ENCODE data around the gene GSK3B. TPM values are rescaled to one million over a fixed set of nuclear protein-coding genes. Genes with fewer than 3 reads are reported as not detected.

Gene GSK3B
- polyA plus RNA-seq, 1 donor (not counting 4 experiments of a cell fraction or from before 2014, with no cell fraction given), result 73.3 TPM

DNA sequence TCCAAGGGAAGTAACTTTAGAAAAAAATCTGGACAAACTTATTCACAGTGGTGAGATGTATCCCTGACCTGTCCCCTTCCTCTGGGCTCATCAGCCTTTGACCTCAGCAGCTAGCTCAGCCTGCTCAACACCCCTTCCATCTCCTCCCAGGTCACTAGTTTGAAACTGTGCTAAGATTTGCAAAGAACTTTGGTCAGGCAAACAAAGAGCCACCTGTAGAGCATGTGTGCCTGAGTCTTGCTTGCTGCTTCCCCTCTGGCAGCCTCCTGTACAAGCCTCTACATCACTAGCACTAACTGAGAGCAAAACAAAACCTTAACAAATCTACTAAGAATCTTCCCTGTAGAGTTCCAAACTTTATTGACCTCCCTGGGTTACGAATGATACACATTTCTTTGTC lies 268.4 kb downstream of the GSK3B start:
- Histone ChIP-seq H3K9me1 (ENCODE audit: control insufficient read depth, extremely low read depth, insufficient read depth, low read length) (no peaks in the 10 kb centered on the region), H3K9ac (ENCODE audit: control insufficient read depth, extremely low read depth, insufficient read depth, low read length) (no peak overlapping the region), H3K27me3 (ENCODE audit: control insufficient read depth, extremely low read depth, insufficient read depth, low read length) (no peaks in the 10 kb centered on the region), H3K4me3 (ENCODE audit: control insufficient read depth in 2 of 3, extremely low read depth in 1 of 3, insufficient read depth in 2 of 3, low read depth in 1 of 3, low read length in 3 of 3) (no peak overlapping the region), H3K27ac (ENCODE audit: control insufficient read depth, insufficient read depth, low read length) (no peak overlapping the region), H4K20me1 (ENCODE audit: control insufficient read depth, extremely low read depth, insufficient read depth, low read length) (peaks cover 4% of the 10 kb centered on the region), H3K9me3 (ENCODE audit: control insufficient read depth, low read depth, low read length) (no peaks in the 10 kb centered on the region), H3K4me2 (ENCODE audit: control insufficient read depth, extremely low read depth, insufficient read depth, low read depth, low read length) (no peak overlapping the region), H3K79me2 (ENCODE audit: control insufficient read depth, insufficient read depth, low read length) (peaks cover 13% of the 10 kb centered on the region), H3K36me3 (ENCODE audit: control insufficient read depth in 2 of 2, extremely low read depth in 1 of 2, insufficient read depth in 2 of 2, low read length in 2 of 2) (peaks cover 8 to 15% of the 10 kb centered on the region in 2 experiments), H3K4me1 (ENCODE audit: control insufficient read depth, extremely low read depth, insufficient read depth, low read length) (no peaks in the 10 kb centered on the region), H2AFZ (ENCODE audit: control insufficient read depth, low read length) (no peak overlapping the region)
- FAIRE-seq (peak; percentile 48), DNase-seq (ENCODE audit: low read depth, low spot score) (no peak)
- TF ChIP-seq, protein P1, sequence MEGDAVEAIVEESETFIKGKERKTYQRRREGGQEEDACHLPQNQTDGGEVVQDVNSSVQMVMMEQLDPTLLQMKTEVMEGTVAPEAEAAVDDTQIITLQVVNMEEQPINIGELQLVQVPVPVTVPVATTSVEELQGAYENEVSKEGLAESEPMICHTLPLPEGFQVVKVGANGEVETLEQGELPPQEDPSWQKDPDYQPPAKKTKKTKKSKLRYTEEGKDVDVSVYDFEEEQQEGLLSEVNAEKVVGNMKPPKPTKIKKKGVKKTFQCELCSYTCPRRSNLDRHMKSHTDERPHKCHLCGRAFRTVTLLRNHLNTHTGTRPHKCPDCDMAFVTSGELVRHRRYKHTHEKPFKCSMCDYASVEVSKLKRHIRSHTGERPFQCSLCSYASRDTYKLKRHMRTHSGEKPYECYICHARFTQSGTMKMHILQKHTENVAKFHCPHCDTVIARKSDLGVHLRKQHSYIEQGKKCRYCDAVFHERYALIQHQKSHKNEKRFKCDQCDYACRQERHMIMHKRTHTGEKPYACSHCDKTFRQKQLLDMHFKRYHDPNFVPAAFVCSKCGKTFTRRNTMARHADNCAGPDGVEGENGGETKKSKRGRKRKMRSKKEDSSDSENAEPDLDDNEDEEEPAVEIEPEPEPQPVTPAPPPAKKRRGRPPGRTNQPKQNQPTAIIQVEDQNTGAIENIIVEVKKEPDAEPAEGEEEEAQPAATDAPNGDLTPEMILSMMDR (optimal IDR thresholded peaks at IDR 0.05 in 1 of 3, IDR thresholded peaks at IDR 0.05 in 1 of 3, conservative IDR thresholded peaks at IDR 0.05 in 1 of 3; ENCODE audit: extremely low read depth in 1 of 3, insufficient read depth in 2 of 3, low read length in 3 of 3), result no peak
- no peak for TF ChIP-seq EZH2 (IDR thresholded peaks at IDR 0.05; ENCODE audit: low read length)
- dilution Hi-C loops (cut with MboI; ENCODE audit: extremely low pct_ligation_motif_present, low sequenced_read_pairs), result no loop called here

DNA sequence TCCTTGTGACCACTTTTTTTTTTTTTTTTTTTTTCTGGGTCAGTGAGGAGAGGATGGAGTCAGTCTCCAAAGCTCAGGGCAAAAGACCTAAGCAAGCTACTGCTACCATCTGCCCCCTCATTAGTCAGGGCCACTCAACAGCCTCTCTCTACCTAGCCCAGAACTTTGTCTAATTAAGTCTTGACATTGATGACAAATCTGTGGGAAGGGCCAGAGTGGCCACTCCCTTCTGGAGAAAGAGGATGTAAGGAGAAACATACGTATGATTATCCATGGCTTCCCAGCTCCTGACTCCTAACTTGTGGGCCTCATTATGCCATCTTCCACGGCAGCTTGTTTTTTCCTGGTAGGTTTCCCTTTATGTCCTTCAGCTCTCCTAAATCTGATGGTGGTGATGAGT lies 274.4 kb downstream of the GSK3B start:
- Histone ChIP-seq H3K27me3 (ENCODE audit: control insufficient read depth, extremely low read depth, insufficient read depth, low read length) (peaks cover 6% of the 10 kb centered on the region), H3K9ac (ENCODE audit: control insufficient read depth, extremely low read depth, insufficient read depth, low read length) (no peak overlapping the region), H2AFZ (ENCODE audit: control insufficient read depth, low read length) (no peak overlapping the region), H3K9me3 (ENCODE audit: control insufficient read depth, low read depth, low read length) (no peaks in the 10 kb centered on the region), H3K9me1 (ENCODE audit: control insufficient read depth, extremely low read depth, insufficient read depth, low read length) (no peaks in the 10 kb centered on the region), H3K4me1 (ENCODE audit: control insufficient read depth, extremely low read depth, insufficient read depth, low read length) (no peaks in the 10 kb centered on the region), H3K4me2 (ENCODE audit: control insufficient read depth, extremely low read depth, insufficient read depth, low read depth, low read length) (no peak overlapping the region), H3K4me3 (ENCODE audit: control insufficient read depth in 2 of 3, extremely low read depth in 1 of 3, insufficient read depth in 2 of 3, low read depth in 1 of 3, low read length in 3 of 3) (no peak overlapping the region), H3K79me2 (ENCODE audit: control insufficient read depth, insufficient read depth, low read length) (no peaks in the 10 kb centered on the region), H3K36me3 (ENCODE audit: control insufficient read depth in 2 of 2, extremely low read depth in 1 of 2, insufficient read depth in 2 of 2, low read length in 2 of 2) (peaks cover 0 to 5% of the 10 kb centered on the region in 2 experiments), H4K20me1 (ENCODE audit: control insufficient read depth, extremely low read depth, insufficient read depth, low read length) (no peaks in the 10 kb centered on the region), H3K27ac (ENCODE audit: control insufficient read depth, insufficient read depth, low read length) (no peak overlapping the region)
- no peak for TF ChIP-seq EZH2 (IDR thresholded peaks at IDR 0.05; ENCODE audit: low read length)
- TF ChIP-seq, protein P1 (optimal IDR thresholded peaks at IDR 0.05 in 1 of 3, IDR thresholded peaks at IDR 0.05 in 1 of 3, conservative IDR thresholded peaks at IDR 0.05 in 1 of 3; ENCODE audit: extremely low read depth in 1 of 3, insufficient read depth in 2 of 3, low read length in 3 of 3), result no peak
- dilution Hi-C loops (cut with MboI; ENCODE audit: extremely low pct_ligation_motif_present, low sequenced_read_pairs), result no loop called here
- DNase-seq (ENCODE audit: low read depth, low spot score) (no peak), FAIRE-seq (no peak)
